HG02840 (cell line): Measurements from ENCODE around the gene RNASEH2B.

Experiments
- ATAC-seq: cut with Tn5 transposase; IDR thresholded peaks from one replicate; pipeline ENCODE4 v1.9.1; 2021; ENCODE audit warnings: mild to moderate bottlenecking, moderate library complexity, moderate number of reproducible peaks; ENCODE audit not compliant: unreplicated experiment, low FRiP score

Gene RNASEH2B

DNA sequence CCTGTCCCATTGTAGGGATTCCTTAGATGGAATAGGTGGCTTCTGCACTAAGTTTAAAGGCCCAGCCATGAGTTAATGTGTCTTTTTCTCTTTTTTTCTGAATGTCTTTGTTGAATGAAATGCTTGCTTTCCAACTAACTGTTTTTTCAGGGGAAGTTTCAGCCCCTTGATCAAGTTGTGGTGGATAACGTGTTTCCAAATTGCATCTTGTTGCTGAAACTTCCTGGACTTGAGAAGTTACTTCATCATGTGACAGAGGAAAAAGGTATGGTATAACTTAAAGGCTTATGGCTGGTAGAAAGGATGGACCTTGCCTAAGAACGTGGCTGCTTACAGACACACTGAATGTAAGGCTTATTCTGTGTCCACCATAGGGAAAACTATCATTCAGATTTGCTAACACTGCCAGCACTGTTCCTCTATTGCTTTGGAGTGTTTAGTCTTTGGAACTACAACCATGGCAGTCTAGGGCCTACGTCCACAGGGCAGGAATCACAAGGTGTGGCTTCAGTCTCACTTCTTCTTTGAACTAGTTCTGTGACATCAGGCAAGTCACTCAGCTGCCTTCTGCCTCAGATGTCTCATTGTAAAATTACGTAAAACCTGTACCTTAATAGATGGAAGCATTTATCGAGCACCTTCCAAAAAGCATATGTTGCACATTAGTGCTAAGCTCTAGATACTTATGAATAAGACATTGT is 25.3 kb downstream of the RNASEH2B start:
- no peak for ATAC-seq

GRCh38 chr13:50936679-50937078 is 27.1 kb downstream of the RNASEH2B start:
- ATAC-seq = no peak

DNA sequence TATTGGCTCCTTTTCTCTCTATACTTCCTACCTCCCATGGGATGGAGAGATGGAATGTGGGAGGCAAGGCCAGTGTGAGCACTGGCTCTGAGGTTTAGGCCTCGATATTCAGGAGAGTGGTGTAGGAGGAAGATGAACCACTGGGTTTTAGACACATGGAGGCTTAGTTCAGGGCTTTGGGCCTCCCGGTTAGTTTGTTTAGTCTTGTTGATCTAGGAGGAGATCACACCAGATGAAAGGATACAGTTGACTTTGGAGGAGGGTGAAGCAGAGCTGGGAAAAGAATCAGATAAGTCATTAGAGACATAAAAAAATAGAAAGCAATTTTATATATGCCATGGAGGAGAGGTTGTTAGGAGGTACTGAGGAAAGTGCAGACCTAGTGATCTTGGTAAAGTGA is 30.9 kb downstream of the RNASEH2B start:
- no peak for ATAC-seq

DNA sequence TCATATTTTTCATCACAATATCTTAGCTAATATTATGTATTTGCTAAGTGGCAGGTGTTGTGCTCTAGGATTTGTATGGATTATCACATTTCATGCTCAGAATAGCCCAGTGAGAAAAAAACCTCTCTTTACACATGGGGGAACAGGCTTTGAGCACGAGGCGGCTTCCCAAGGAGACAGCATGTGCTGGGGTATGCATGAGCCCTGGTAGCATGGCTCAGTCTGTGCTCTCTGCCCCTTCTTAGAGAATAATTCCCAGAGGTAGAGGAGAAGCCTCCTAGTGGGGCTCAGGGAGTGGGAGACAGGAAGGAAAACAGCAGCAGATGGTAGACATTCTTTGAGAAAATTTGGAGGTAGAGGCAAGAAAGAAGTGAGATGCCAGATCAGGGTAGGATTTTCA is 31.6 kb downstream of the RNASEH2B start:
- ATAC-seq = no peak

GRCh38 chr13:50942630-50943311 is 33.2 kb downstream of the RNASEH2B start:
- no peak for ATAC-seq

GRCh38 chr13:50945669-50946068 is 36.1 kb downstream of the RNASEH2B start:
- ATAC-seq = no peak

DNA sequence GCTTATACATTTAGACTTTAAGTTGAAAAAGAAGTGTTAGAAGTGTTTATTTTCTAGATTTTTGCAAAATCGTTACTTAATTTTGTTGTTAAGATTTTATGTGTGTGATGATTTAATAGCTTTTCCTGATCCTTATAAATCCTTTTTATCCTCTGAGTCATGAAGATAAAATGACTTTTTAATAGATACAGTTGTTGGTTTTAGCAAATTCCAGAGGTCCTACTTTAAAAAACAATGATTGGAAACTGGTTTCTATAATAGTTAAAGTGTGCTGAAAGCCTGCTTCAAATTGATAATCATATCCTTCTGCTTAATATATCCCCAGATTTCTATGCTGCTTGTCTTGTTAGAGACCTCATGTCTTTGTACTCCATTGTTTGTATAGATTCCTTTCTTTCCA is 39.0 kb downstream of the RNASEH2B start:
- ATAC-seq = no peak

DNA sequence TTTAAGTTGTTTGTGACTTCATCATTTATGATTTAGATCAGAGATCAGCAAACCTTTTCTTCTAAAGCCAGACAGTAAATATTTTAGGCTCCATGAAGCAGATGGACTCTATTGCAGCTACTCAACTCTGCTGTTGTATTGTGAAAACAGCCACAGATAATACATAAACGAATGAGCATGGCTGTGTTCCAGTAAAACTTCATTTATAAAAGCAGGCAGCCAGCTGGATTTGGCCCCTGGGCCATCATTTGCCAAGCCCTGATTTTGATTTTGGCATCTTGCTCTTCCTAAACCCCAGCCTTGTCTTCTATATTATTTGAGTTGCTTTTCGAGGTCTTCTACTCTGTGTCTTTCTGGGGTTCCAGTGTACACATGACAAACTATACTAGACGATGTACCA is 41.3 kb downstream of the RNASEH2B start:
- ATAC-seq = no peak

DNA sequence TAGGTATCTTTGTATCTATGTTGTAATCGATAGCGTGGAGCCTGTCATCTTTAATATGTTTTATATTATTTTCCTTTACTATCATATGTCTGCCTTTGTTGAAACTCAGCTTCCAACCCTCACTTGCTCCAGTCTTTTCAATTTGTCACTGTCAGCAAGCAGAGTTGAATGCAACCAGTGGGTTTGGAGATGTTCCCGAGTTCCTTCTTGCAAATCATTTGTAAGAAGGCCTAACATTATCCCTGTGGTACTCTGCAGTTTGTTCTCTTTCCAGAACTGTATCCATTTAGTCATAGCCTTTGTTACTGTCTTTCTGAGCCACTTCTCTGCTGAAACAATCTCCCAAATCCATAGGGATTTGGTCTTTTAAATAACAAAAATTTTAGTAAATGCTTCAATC is 41.8 kb downstream of the RNASEH2B start:
- no peak for ATAC-seq

DNA sequence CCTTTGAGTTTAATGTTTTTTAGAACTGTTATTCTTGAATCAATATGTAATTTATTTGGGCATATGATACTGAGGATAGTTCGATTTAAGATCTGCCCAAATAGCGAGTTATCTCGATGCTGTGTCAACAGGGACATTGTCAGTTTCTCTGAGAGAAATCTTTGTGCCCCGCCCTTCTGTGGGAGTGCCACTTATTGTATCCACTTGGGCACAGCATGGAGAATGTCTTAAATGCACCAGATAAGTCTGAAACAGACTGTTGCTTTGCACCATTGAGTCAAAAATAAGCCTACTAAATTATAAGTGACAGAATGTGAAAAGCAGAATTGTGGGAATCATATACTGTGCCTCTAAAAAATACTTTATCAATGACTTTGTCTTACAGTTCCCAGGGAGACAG is 45.6 kb downstream of the RNASEH2B start:
- no peak for ATAC-seq

- no peak for ATAC-seq
Observed at GRCh38 chr13:50955798-50956197, 46.2 kb downstream of the RNASEH2B start.

DNA sequence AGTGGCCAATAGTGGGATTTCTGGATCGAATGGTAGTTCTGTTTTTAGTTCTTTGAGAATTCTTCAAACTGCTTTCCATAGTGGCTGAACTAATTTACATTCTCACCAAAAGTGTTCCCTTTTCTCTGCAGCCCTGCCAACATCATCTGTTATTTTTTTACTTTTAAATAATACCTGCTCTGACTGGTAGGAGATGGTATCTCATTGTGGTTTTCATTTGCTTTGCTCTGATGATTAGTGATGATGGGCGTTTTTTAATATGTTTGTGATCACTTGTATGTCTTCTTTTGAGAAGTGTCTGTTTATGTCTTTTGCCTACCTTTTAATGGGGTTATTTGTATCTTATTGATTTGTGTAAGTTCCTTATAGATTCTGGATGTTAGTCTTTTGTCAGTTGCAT is 48.0 kb downstream of the RNASEH2B start:
- no peak for ATAC-seq

DNA sequence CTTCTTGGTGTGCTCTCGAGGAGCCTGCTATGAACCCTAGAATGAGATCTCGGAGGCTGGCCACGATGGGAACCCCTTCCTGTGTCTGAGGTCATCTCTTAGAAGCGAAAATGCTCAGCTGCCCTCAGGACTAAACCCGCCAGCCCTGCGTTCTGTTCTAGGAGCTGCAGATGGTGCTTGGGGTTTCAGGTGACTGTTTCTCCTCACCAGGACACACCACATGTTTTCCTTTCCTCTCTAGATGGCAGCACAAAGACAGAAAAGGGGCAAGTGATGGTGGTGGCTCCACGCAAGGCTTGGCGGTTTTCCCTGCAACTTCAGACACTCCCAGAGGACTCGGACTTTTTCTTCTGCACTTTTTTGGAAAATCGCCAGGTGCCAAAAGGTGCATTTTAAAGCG is 60.1 kb downstream of the RNASEH2B start:
- ATAC-seq = no peak

GRCh38 chr13:50970956-50971355 is 61.4 kb downstream of the RNASEH2B start:
- ATAC-seq = no peak

- no peak for ATAC-seq
Observed at GRCh38 chr13:50974268-50974667, 64.7 kb downstream of the RNASEH2B start.

- no peak for ATAC-seq
Observed at GRCh38 chr13:50979187-50979586, 69.6 kb downstream of the RNASEH2B start.

- no peak for ATAC-seq
Observed at GRCh38 chr13:50981686-50982085, 72.1 kb downstream of the RNASEH2B start.

DNA sequence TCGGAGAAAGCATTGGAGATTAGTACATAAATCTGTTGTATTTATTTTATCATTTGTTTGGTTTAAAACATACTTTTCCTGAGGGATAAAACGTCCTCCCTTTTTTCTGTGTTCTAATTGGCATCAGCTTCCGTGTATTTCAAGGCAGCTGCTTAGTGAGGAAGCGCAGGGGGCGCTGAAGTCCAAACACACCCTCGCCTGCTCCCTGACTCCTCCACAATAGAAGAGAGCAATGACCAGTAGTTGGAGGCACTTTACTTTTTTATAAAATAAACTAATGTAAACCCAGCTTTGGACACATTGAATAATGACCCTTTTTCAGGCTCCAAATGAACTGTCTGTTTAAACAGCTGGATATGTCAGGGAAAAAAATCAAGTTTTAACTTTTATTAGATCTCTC is 79.9 kb downstream of the RNASEH2B start:
- no peak for ATAC-seq

DNA sequence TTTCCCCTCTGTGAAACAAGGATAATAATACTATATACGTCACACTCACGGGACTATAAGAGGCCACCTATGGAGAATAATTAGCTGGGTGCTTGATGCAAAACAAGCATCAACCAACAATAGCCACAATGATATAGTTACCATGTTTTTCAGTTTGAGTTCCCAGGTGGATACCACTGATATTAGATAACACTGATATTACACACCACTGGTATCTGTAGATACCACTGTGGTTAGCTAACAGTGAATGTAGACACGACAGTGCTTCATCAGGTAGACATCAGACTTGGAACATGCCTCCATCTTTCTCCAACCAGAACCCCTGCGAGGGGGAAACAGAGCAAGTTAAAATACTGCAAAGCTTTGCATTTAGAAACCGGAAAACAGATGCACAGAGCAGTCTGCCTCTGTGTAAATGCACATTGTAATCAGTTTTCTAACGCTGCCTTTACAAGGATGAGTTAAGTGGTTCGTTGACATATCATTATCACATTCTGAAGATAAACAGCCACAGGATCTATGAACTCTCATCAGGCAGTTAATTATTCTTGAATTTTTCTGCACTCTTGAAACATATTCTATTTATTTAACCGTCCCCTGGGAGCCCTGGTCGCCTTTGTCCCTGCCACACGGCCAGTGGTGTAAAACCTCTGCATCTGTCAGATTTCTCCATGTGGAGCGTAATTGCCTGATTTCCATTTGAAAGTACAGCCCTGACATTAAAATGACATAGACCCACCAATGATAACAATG is 80.7 kb downstream of the RNASEH2B start:
- no peak for ATAC-seq

- ATAC-seq = no peak
Observed at GRCh38 chr13:50990818-50991506, 81.4 kb downstream of the RNASEH2B start.
